ENCODE results near the gene ACAN.

ACAN gene

GRCh38 chr15:88880944-88881740 lies 77.9 kb downstream of the ACAN start:
- no peak for DNase-seq

GRCh38 chr15:88881775-88882174 lies 78.5 kb downstream of the ACAN start:
- no peak for DNase-seq

GRCh38 chr15:88882785-88883184 lies 79.5 kb downstream of the ACAN start:
- no peak for DNase-seq

- no peak for DNase-seq
Observed at GRCh38 chr15:88887068-88887580, 83.9 kb downstream of the ACAN start.

- DNase-seq: no peak
Observed at GRCh38 chr15:88888719-88889118, 85.5 kb downstream of the ACAN start.

- no peak for DNase-seq
Observed at GRCh38 chr15:88890495-88890894, 87.3 kb downstream of the ACAN start.

- DNase-seq: no peak
Observed at GRCh38 chr15:88891540-88892254, 88.5 kb downstream of the ACAN start.

- DNase-seq: peak; percentile 92
Observed at GRCh38 chr15:88894348-88894818, 91.1 kb downstream of the ACAN start.

GRCh38 chr15:88894819-88895767 lies 91.9 kb downstream of the ACAN start, which contains the start of gene HAPLN3:
Gene HAPLN3, minus strand, starts transcription at chr15:88895544. Its CDS starts 8,246 bp downstream, at chr15:88887298.
- peak; percentile 79 for DNase-seq

GRCh38 chr15:88896333-88897033 lies 93.2 kb downstream of the ACAN start:
- no peak for DNase-seq

GRCh38 chr15:88897142-88897455 lies 93.9 kb downstream of the ACAN start:
- no peak for DNase-seq

- DNase-seq: peak; percentile 89
Observed at GRCh38 chr15:88897456-88898194, 94.4 kb downstream of the ACAN start.

GRCh38 chr15:88898736-88899135 lies 95.5 kb downstream of the ACAN start:
- no peak for DNase-seq

GRCh38 chr15:88899251-88899650 lies 96.0 kb downstream of the ACAN start:
- DNase-seq: no peak

- no peak for DNase-seq
Observed at GRCh38 chr15:88900309-88900981, 97.2 kb downstream of the ACAN start.

- no peak for DNase-seq
Observed at GRCh38 chr15:88900982-88901418, 97.8 kb downstream of the ACAN start.

- DNase-seq: no peak
Observed at GRCh38 chr15:88901508-88902220, 98.4 kb downstream of the ACAN start.

- no peak for DNase-seq
Observed at GRCh38 chr15:88902221-88902835, 99.1 kb downstream of the ACAN start.

GRCh38 chr15:88902846-88903245 lies 99.6 kb downstream of the ACAN start:
- DNase-seq: no peak

GRCh38 chr15:88904257-88904623 lies 101.0 kb downstream of the ACAN start:
- no peak for DNase-seq

Measured in activated CD4-positive, alpha-beta T cell treated with anti-CD3 and anti-CD28 coated beads for 48 hours (primary cell).